Hepatocyte (in vitro differentiated cells): ENCODE results near the gene ACSS1. TPM values are rescaled to one million over a fixed set of nuclear protein-coding genes. Genes with fewer than 3 reads are reported as not detected.

Source experiments
- DNase-seq: peaks from one replicate; pipeline ENCODE4 v3.0.0-alpha.2; 2016; ENCODE audit warnings: low spot score
- H2AFZ ChIP-seq: fragments of 200-600 bp; sonication (generic); 2 replicates; pipeline ENCODE4 v1.6.0; 2016; ENCODE audit warnings: antibody characterized with exemption, mild to moderate bottlenecking
- H3K27ac ChIP-seq: fragments of 200-600 bp; sonication (generic); 2 replicates; pipeline ENCODE4 v1.5.1; 2016; ENCODE audit warnings: mild to moderate bottlenecking
- H3K27me3 ChIP-seq: fragments of 200-600 bp; sonication (generic); 2 replicates; pipeline ENCODE4 v1.6.1; 2016
- H3K36me3 ChIP-seq: fragments of 200-600 bp; sonication (generic); replicated peaks from 2 replicates; pipeline ENCODE4 v1.5.1; 2016; ENCODE audit warnings: low read depth; ENCODE audit not compliant: insufficient read depth
- H3K4me1 ChIP-seq: fragments of 200-600 bp; sonication (generic); 2 replicates; pipeline ENCODE4 v1.5.1; 2016; ENCODE audit warnings: mild to moderate bottlenecking, moderate library complexity; ENCODE audit not compliant: insufficient read depth
- H3K4me2 ChIP-seq: fragments of 200-600 bp; sonication (generic); 2 replicates; pipeline ENCODE4 v1.6.0; 2016
- H3K4me3 ChIP-seq: fragments of 200-600 bp; sonication (generic); 2 replicates; pipeline ENCODE4 v1.5.1; 2016; ENCODE audit warnings: mild to moderate bottlenecking
- H3K79me2 ChIP-seq: fragments of 200-600 bp; sonication (generic); 2 replicates; pipeline ENCODE4 v1.6.0; 2017; ENCODE audit warnings: mild to moderate bottlenecking
- H3K9me2 ChIP-seq: fragments of 200-600 bp; sonication (generic); replicated peaks from 2 replicates; pipeline ENCODE4 v1.6.0; 2017; ENCODE audit warnings: mild to moderate bottlenecking; ENCODE audit not compliant: insufficient read depth
- H3K9me3 ChIP-seq: fragments of 200-600 bp; sonication (generic); 2 replicates; pipeline ENCODE4 v1.5.1; 2016; ENCODE audit warnings: low read depth, mild to moderate bottlenecking
- H4K20me1 ChIP-seq: fragments of 200-600 bp; sonication (generic); 2 replicates; pipeline ENCODE4 v1.6.0; 2016; ENCODE audit warnings: mild to moderate bottlenecking; ENCODE audit not compliant: insufficient read depth, poor library complexity, severe bottlenecking
- CTCF ChIP-seq: fragments of 200-600 bp; sonication (generic); IDR thresholded peaks from 2 replicates; pipeline ENCODE4 v1.5.1; 2016; ENCODE audit warnings: antibody characterized with exemption, mild to moderate bottlenecking; ENCODE audit not compliant: poor library complexity
- EZH2 ChIP-seq: fragments of 200-600 bp; sonication (generic); IDR thresholded peaks from 2 replicates; pipeline ENCODE4 v1.6.1; 2016; ENCODE audit warnings: antibody characterized with exemption, mild to moderate bottlenecking, borderline replicate concordance
- EZH2phosphoT487 ChIP-seq: fragments of 200-600 bp; sonication (generic); IDR thresholded peaks from one replicate; pipeline ENCODE4 v1.6.1; 2018; ENCODE audit warnings: antibody characterized with exemption, mild to moderate bottlenecking, low read depth, moderate library complexity; ENCODE audit not compliant: unreplicated experiment, severe bottlenecking
- WGBS: methylation state at CpG from one replicate; pipeline ENCODE4 v1.1.6; 2016; ENCODE audit warnings: low lambda C conversion rate; ENCODE audit errors: missing lambda C conversion rate; 5-methylcytosine and 5-hydroxymethylcytosine counted together
- polyA plus RNA-seq: library from polyadenylated mRNA; unstranded; fragments of >200 nt; fragmentation: Nextera tagmentation; extraction: Ambion mirVana; gene quantifications from 2 replicates; pipeline ENCODE4 v1.2.1, GENCODE V29; 2016
- total RNA-seq: library from RNA; depleted of rRNA; stranded (reverse); fragments of >200 nt; gene quantifications from 2 replicates; pipeline ENCODE4 v1.2.3, GENCODE V29; 2014

ACSS1 gene
- total and polyA plus RNA-seq, 2 experiments from 2014 or later, result 20.5 to 37.7 TPM

DNA sequence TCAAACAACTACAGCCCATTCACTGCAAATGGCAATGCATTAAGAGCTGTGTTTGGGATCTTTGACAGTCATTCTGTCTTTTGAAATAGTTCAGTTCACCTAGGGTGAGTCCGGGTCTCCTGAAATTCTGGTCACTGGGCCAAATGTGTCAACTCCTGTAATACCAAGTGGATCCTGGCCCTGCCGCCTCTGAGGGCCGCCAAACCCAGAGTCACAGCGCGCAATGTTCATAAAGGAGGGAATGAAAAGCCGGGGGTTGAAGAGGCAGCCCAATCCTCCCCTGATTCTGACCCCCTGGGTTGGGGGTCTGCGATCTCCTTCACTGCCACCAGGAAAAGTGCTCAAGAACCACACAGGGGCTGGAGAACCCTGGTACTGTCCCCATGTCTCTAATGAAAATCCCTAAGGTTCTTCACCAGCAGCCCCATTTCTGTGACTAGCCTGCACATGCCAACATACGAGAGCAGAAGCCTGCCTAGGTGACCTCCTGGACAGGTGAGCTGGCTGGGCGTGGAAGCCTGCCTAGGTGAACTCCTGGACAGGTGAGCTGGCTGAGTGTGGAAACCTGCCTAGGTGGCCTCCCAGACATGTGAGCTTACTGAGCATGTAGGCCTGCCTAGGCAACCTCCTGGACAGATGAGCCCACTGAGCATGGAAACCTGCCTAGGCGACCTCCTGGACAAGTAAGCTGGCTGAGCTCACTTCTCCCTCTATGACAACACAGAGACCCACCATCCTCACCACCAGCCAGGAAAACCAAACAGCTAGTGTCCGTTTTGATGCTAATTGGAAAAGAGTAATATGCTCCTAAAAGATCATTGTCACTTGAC is 49.3 kb downstream of the ACSS1 start:
- no peak for DNase-seq
- H3K4me3 ChIP-seq, result no peak overlapping the region
- no peaks in the 10 kb centered on the region for H3K36me3 ChIP-seq
- no peaks in the 10 kb centered on the region for H3K27me3 ChIP-seq
- H3K4me2 ChIP-seq, result no peak overlapping the region
- 93% methylated on average over 11 of the region's 11 CpGs for whole genome bisulfite sequencing
- no peaks in the 10 kb centered on the region for H3K9me2 ChIP-seq
- H4K20me1 ChIP-seq, result no peaks in the 10 kb centered on the region
- H3K9me3 ChIP-seq, result no peaks in the 10 kb centered on the region
- H2AFZ ChIP-seq, result no peak overlapping the region
- no peaks in the 10 kb centered on the region for H3K79me2 ChIP-seq
- no peaks in the 10 kb centered on the region for H3K4me1 ChIP-seq
- no peak overlapping the region for H3K27ac ChIP-seq
- TF ChIP-seq CTCF (no peak), EZH2 (no peak), EZH2phosphoT487 (no peak)

DNA sequence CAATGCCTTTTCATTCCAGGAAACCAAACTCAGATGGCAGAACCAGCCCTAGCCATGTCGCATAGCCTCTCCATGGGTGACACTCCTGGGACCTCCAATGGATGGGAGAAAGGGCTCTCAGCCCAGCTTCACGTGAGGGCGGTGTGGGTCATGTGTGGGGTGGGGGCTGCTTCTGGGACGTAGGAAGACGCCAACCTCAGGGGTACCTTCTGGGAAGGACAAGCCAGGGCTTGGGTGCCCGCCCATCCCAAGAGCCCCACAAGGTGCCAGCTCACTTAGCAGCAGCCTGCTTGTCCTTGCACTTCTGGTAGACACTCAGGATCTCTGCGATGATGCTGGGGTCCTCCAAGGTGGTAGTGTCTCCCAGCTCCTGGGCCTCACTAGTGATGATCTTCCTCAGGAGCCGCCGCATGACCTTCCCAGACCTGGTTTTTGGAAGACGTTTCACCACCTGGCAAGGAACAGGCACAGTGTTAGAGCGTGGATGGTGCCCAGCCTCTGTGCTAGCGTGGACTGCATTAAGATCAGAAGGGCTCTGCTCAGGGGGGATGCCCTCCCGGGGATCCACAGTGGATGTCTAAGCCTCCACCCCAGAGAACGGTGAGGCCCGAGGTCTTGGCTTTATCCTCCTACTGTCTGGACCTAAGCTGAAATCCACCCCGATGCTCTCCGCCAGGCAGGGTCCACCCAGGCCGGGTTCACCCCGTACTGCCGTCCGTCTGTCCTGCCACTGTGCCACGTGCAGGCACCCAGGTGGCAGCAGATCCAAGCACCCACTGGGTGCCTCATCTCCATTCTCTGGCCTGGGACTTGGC is 50.2 kb downstream of the ACSS1 start:
- Histone ChIP-seq H3K9me3 (no peaks in the 10 kb centered on the region), H3K9me2 (no peaks in the 10 kb centered on the region), H2AFZ (no peak overlapping the region), H3K4me3 (no peak overlapping the region), H3K4me2 (no peak overlapping the region), H3K36me3 (no peaks in the 10 kb centered on the region), H3K27me3 (no peaks in the 10 kb centered on the region), H3K4me1 (no peaks in the 10 kb centered on the region), H4K20me1 (no peaks in the 10 kb centered on the region), H3K79me2 (no peaks in the 10 kb centered on the region), H3K27ac (no peak overlapping the region)
- DNase-seq, result no peak
- TF ChIP-seq EZH2, result no peak
- TF ChIP-seq CTCF, result no peak
- no peak for TF ChIP-seq EZH2phosphoT487
- WGBS, result 94% methylated on average over 22 of the region's 22 CpGs

DNA sequence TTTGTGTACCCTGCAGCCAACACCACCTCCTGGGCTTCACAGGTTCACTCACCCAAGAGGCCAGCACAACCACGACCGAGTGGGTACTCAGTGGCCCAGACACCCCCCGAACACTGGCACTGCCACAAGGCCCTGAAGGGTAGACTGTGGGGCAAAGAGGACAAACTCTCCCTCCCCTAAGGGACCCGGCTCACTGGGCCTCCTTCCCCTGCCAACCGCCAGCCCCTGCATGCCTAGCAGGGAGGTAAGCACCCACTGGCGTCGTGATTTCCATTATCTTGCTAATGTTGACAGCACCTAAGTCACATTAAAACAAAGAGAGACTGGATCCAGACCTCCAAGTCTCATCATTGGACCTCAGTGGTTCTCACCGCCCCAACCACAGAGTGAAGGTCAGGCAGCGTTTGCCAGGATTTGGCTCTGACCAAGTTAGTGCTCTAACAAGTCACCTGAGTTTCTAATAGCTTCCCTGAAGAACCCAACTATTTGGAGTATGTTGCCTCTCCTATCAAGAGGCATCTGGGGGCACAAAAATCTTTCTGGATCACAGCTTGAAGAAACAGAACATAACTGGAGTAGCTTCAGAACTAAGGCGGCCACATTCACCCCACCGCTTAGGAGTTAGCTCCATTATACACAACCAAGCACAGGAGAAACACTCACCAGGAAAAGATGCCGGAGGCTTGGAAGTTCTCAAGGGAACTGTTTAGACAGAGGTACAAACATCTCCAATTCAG is 51.3 kb downstream of the ACSS1 start:
- 80% methylated on average over 12 of the region's 12 CpGs for WGBS
- Histone ChIP-seq H3K9me3 (no peaks in the 10 kb centered on the region), H4K20me1 (no peaks in the 10 kb centered on the region), H3K9me2 (no peaks in the 10 kb centered on the region), H3K4me3 (no peak overlapping the region), H3K79me2 (no peaks in the 10 kb centered on the region), H3K27me3 (no peaks in the 10 kb centered on the region), H3K36me3 (no peaks in the 10 kb centered on the region), H2AFZ (no peak overlapping the region), H3K27ac (no peak overlapping the region), H3K4me2 (no peak overlapping the region), H3K4me1 (no peaks in the 10 kb centered on the region)
- TF ChIP-seq EZH2, result no peak
- no peak for TF ChIP-seq EZH2phosphoT487
- no peak for TF ChIP-seq CTCF
- no peak for DNase-seq
